Measurements from ENCODE around the gene ITFG2. TPM values are rescaled to one million over a fixed set of nuclear protein-coding genes. Genes with fewer than 3 reads are reported as not detected.

ITFG2 gene
- total and polyA plus RNA-seq, 7 experiments from 2014 or later: 50.4 to 156 (median 76.3) TPM

DNA sequence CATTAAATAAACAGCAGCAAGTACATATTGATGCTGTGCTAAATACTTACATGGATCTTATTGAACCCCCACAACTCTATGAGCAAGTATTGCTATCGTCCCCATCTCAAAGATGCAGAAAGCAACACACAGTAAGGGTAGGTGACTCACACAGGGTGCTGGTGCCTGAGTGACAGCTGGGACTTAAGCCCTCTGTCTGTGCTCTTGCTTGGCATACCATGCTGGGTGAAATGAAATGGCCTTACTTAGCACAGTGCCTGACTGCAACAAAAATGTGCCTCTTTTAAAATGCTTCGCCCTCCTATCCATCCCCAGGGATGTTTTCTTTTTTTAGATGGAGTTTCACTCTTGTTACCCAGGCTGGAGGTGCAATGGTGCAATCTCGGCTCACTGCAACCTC, 43.6 kb downstream of the ITFG2 start:
- peaks cover 0 to 5% (median 2%) of the 10 kb centered on the region in 7 donors for H3K4me1 Mint-ChIP-seq
- Histone ChIP-seq H3K9me3 (ENCODE audit: control insufficient read depth in 2 of 3, low read length in 3 of 3) (no peaks in the 10 kb centered on the region), H3K36me3 (ENCODE audit: control insufficient read depth in 2 of 3, insufficient read depth in 3 of 3, low read length in 3 of 3) (peaks cover 0 to 31% (median 0%) of the 10 kb centered on the region in 3 experiments), H3K27me3 (ENCODE audit: control insufficient read depth in 2 of 2, insufficient read depth in 2 of 2, low read length in 2 of 2) (no peaks in the 10 kb centered on the region), H3K27ac (ENCODE audit: low read depth, low read length) (no peak overlapping the region), H3K4me1 (ENCODE audit: control insufficient read depth in 2 of 2, insufficient read depth in 2 of 2, low read length in 2 of 2) (no peaks in the 10 kb centered on the region), H3K4me3 (ENCODE audit: low read length) (no peak overlapping the region)
- H3K36me3 Mint-ChIP-seq: peaks cover 0 to 21% (median 8%) of the 10 kb centered on the region in 5 donors
- H3K27ac Mint-ChIP-seq: peak overlapping the region in 3 of 9 donors; percentile 4 to 87 (median 41)
- POLR2A ChIA-PET: no interaction called here
- H3K4me3 Mint-ChIP-seq: no peak overlapping the region
- ATAC-seq: no peak
- H3K9me3 Mint-ChIP-seq: no peaks in the 10 kb centered on the region
- H3K27me3 Mint-ChIP-seq: no peaks in the 10 kb centered on the region
- DNase-seq: no peak
- CTCF ChIA-PET: no interaction called here
- intact Hi-C loops (cut with micrococcal nuclease): no loop called here

DNA sequence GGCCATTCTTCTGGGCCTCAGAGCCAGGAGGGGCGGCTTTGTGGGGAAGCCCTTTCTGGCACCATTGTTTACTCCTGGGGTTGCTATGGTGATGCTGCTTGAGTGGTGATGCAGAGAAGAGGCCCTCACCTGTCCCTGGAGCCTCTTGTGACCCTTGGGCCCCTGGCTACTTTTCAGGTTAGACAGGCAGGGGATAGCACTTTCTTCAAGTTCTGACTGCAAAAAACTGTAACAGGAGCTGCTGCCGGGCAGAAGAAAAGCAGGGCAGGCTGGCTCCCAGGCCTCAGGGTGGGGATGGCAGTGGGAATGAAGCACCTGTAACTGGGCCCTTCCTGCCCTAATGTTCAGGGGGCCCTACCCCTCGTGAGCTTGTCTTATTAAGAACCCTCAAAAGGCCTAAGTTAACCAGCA, 44.6 kb downstream of the ITFG2 start, which contains the start of gene TEX52:
Gene TEX52, minus strand, starts transcription at position 19 of the 411 bp plus-strand sequence. Its CDS starts 13 bp downstream, at position 6.
- Histone ChIP-seq H3K27ac (ENCODE audit: low read depth, low read length) (no peak within 1 kb of the TSS), H3K9me3 (ENCODE audit: control insufficient read depth in 2 of 3, low read length in 3 of 3) (no peaks in the 10 kb centered on the region), H3K4me1 (ENCODE audit: control insufficient read depth in 2 of 2, insufficient read depth in 2 of 2, low read length in 2 of 2) (no peaks in the 10 kb centered on the region), H3K27me3 (ENCODE audit: control insufficient read depth in 2 of 2, insufficient read depth in 2 of 2, low read length in 2 of 2) (no peaks in the 10 kb centered on the region), H3K4me3 (ENCODE audit: low read length) (no peak within 1 kb of the TSS), H3K36me3 (ENCODE audit: control insufficient read depth in 2 of 3, insufficient read depth in 3 of 3, low read length in 3 of 3) (peaks cover 0 to 31% (median 0%) of the 10 kb centered on the region in 3 experiments)
- H3K9me3 Mint-ChIP-seq: no peaks in the 10 kb centered on the region
- ChIA-PET CTCF (no interaction called here), POLR2A (no interaction called here)
- intact Hi-C loops (cut with micrococcal nuclease): no loop called here
- ATAC-seq (no peak), DNase-seq (no peak)
- H3K27ac Mint-ChIP-seq: peak within 1 kb of the TSS in 3 of 9 donors; percentile 4 to 87 (median 41)
- H3K36me3 Mint-ChIP-seq: peaks cover 0 to 21% (median 8%) of the 10 kb centered on the region in 5 donors
- H3K4me1 Mint-ChIP-seq: peaks cover 0 to 5% (median 2%) of the 10 kb centered on the region in 7 donors
- no peaks in the 10 kb centered on the region for H3K27me3 Mint-ChIP-seq
- no peak within 1 kb of the TSS for H3K4me3 Mint-ChIP-seq

DNA sequence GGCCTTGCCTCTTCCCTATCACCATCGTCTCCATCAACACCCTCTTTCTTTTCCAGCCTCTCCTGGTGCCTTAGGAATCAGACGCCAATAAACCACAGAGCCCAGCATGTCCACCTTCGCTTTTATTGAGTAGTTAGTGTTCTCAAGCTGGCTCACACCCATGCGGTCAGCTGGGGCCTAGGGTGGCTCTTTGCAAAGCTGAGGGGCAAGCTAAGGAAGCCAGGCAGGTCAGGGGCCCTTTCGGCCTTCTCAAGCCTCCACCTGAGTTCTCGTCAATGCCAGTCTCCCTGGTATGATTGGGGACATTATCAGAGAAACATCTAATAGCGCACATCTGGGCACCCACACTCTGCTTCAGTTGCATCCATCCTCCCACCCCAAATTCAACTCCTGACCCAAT, 45.1 kb downstream of the ITFG2 start:
- no peaks in the 10 kb centered on the region for H3K27me3 Mint-ChIP-seq
- no peak overlapping the region for H3K4me3 Mint-ChIP-seq
- CTCF ChIA-PET: no interaction called here
- H3K4me1 ChIP-seq (ENCODE audit: control insufficient read depth in 2 of 2, insufficient read depth in 2 of 2, low read length in 2 of 2): no peaks in the 10 kb centered on the region
- no peak overlapping the region for H3K27ac ChIP-seq (ENCODE audit: low read depth, low read length)
- peaks cover 0 to 21% (median 10%) of the 10 kb centered on the region in 5 donors for H3K36me3 Mint-ChIP-seq
- H3K27ac Mint-ChIP-seq: no peak overlapping the region
- H3K9me3 Mint-ChIP-seq: no peaks in the 10 kb centered on the region
- DNase-seq (no peak), ATAC-seq (no peak)
- no peak overlapping the region for H3K4me3 ChIP-seq (ENCODE audit: low read length)
- peaks cover 0 to 31% (median 0%) of the 10 kb centered on the region in 3 experiments for H3K36me3 ChIP-seq (ENCODE audit: control insufficient read depth in 2 of 3, insufficient read depth in 3 of 3, low read length in 3 of 3)
- POLR2A ChIA-PET: no interaction called here
- no peaks in the 10 kb centered on the region for H3K27me3 ChIP-seq (ENCODE audit: control insufficient read depth in 2 of 2, insufficient read depth in 2 of 2, low read length in 2 of 2)
- no peaks in the 10 kb centered on the region for H3K9me3 ChIP-seq (ENCODE audit: control insufficient read depth in 2 of 3, low read length in 3 of 3)
- peaks cover 0 to 5% (median 2%) of the 10 kb centered on the region in 7 donors for H3K4me1 Mint-ChIP-seq
- intact Hi-C loops (cut with micrococcal nuclease): no loop called here

DNA sequence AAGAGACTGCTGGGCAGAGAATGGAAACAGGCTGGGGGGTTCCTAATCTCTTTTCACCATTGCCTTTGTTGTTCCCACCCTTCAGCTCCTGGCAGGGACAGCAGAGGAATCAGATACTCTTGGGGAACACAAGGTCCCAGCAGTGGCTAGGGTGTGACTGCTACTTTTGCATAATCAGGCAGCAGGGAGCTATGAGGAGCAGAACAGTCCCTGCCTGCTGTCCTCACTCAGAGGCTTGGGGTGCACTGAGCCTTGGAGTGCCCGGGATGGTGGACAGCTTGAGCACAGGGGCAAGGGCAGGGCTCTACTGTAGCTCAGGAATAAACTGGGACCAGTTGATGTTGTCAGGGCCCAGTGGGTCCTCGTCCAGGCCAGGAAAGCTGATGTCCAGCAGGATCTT, 45.9 kb downstream of the ITFG2 start:
- Histone ChIP-seq H3K36me3 (ENCODE audit: control insufficient read depth in 2 of 3, insufficient read depth in 3 of 3, low read length in 3 of 3) (peaks cover 0 to 31% (median 0%) of the 10 kb centered on the region in 3 experiments), H3K27me3 (ENCODE audit: control insufficient read depth in 2 of 2, insufficient read depth in 2 of 2, low read length in 2 of 2) (no peaks in the 10 kb centered on the region), H3K4me1 (ENCODE audit: control insufficient read depth in 2 of 2, insufficient read depth in 2 of 2, low read length in 2 of 2) (no peaks in the 10 kb centered on the region), H3K9me3 (ENCODE audit: control insufficient read depth in 2 of 3, low read length in 3 of 3) (no peaks in the 10 kb centered on the region), H3K4me3 (ENCODE audit: low read length) (no peak overlapping the region), H3K27ac (ENCODE audit: low read depth, low read length) (no peak overlapping the region)
- ChIA-PET POLR2A (no interaction called here), CTCF (no interaction called here)
- ATAC-seq (no peak), DNase-seq (no peak)
- Mint-ChIP-seq H3K27ac (peak overlapping the region in 1 of 9 donors; percentile 45), H3K27me3 (no peaks in the 10 kb centered on the region), H3K4me3 (no peak overlapping the region), H3K4me1 (peaks cover 0 to 5% (median 2%) of the 10 kb centered on the region in 7 donors), H3K9me3 (no peaks in the 10 kb centered on the region), H3K36me3 (peaks cover 0 to 21% (median 10%) of the 10 kb centered on the region in 5 donors)
- intact Hi-C loops (cut with micrococcal nuclease): no loop called here

DNA sequence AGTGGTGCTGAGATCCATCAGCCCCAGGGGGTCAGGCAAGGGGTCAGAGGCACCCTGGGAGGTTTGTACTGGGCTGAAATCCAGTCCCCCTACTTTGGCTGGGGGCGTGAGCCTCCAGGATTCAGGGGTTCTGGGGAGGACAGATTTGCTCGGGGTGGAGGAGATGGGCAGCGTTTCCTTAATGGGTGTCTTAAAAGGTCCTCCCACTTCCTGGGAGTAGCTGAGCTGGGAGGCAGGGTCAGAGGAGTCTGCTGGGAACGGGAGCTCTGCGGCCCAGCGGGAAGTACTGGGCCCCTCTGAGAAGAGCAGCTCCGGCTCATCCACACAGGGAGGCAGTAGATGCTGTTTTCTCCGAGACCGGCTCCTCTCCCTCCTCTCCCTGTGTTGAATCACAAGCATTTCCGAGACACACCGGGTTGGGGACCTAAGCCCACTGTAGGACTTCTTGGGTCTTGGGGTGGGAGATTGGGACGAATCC, 46.5 kb downstream of the ITFG2 start:
- Histone ChIP-seq H3K27me3 (ENCODE audit: control insufficient read depth in 2 of 2, insufficient read depth in 2 of 2, low read length in 2 of 2) (no peaks in the 10 kb centered on the region), H3K27ac (ENCODE audit: low read depth, low read length) (no peak overlapping the region), H3K4me1 (ENCODE audit: control insufficient read depth in 2 of 2, insufficient read depth in 2 of 2, low read length in 2 of 2) (no peaks in the 10 kb centered on the region), H3K4me3 (ENCODE audit: low read length) (no peak overlapping the region), H3K9me3 (ENCODE audit: control insufficient read depth in 2 of 3, low read length in 3 of 3) (no peaks in the 10 kb centered on the region), H3K36me3 (ENCODE audit: control insufficient read depth in 2 of 3, insufficient read depth in 3 of 3, low read length in 3 of 3) (peaks cover 0 to 31% (median 0%) of the 10 kb centered on the region in 3 experiments)
- POLR2A ChIA-PET: no interaction called here
- no peak for DNase-seq
- no peaks in the 10 kb centered on the region for H3K27me3 Mint-ChIP-seq
- no peaks in the 10 kb centered on the region for H3K9me3 Mint-ChIP-seq
- H3K36me3 Mint-ChIP-seq: peaks cover 0 to 24% (median 9%) of the 10 kb centered on the region in 5 donors
- H3K4me3 Mint-ChIP-seq: no peak overlapping the region
- CTCF ChIA-PET: no interaction called here
- H3K4me1 Mint-ChIP-seq: peaks cover 0 to 5% (median 0%) of the 10 kb centered on the region in 7 donors
- no peak for ATAC-seq
- no peak overlapping the region for H3K27ac Mint-ChIP-seq
- intact Hi-C loops (cut with micrococcal nuclease): no loop called here

DNA sequence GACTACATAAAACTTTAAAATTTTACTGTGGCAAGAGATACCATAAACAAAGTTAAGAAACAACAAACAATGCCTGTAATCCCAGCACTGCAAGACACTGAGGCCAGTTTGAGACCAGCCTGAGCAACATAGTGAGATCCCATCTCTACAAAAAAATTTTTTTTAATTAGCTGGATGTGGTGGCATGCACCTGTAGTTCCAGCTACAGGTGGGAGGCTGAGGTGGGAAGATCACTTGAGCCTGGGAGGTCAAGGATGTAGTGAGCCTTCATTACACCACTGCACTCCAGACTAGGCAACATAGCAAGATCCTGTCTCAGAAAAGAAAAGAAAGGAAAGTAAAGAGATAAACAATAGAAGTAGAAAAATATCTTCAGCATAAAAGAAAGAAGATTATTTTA, 47.7 kb downstream of the ITFG2 start:
- H3K9me3 Mint-ChIP-seq: no peaks in the 10 kb centered on the region
- Histone ChIP-seq H3K9me3 (ENCODE audit: control insufficient read depth in 2 of 3, low read length in 3 of 3) (no peaks in the 10 kb centered on the region), H3K4me1 (ENCODE audit: control insufficient read depth in 2 of 2, insufficient read depth in 2 of 2, low read length in 2 of 2) (no peaks in the 10 kb centered on the region), H3K36me3 (ENCODE audit: control insufficient read depth in 2 of 3, insufficient read depth in 3 of 3, low read length in 3 of 3) (peaks cover 0 to 29% (median 0%) of the 10 kb centered on the region in 3 experiments), H3K27me3 (ENCODE audit: control insufficient read depth in 2 of 2, insufficient read depth in 2 of 2, low read length in 2 of 2) (no peaks in the 10 kb centered on the region), H3K27ac (ENCODE audit: low read depth, low read length) (no peak overlapping the region), H3K4me3 (ENCODE audit: low read length) (no peak overlapping the region)
- no peak for DNase-seq
- H3K27me3 Mint-ChIP-seq: no peaks in the 10 kb centered on the region
- no peak for ATAC-seq
- peaks cover 0 to 5% (median 0%) of the 10 kb centered on the region in 7 donors for H3K4me1 Mint-ChIP-seq
- no peak overlapping the region for H3K4me3 Mint-ChIP-seq
- H3K27ac Mint-ChIP-seq: peak overlapping the region in 2 of 9 donors; percentile 7 to 31
- ChIA-PET POLR2A (no interaction called here), CTCF (no interaction called here)
- H3K36me3 Mint-ChIP-seq: peaks cover 0 to 21% (median 12%) of the 10 kb centered on the region in 5 donors
- intact Hi-C loops (cut with micrococcal nuclease): no loop called here

DNA sequence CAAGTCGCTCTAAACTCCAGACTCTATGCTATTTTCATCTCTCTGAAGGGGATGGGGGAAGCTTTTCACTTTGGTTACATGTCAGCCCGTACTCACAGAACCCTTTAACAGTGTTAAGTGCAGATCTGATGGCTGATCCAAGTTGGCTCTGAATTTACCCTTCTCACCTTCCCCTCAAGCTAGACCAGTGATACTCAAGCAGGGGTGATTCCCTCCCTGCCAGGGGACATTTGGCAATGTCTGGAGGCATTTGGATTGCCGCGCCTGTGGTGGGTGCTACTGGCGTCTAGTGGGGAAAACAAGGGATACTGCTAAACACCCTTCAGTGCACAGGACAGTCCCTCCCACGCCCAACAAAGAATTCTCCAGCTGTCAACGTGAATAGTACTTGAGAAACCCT, 50.4 kb downstream of the ITFG2 start:
- Mint-ChIP-seq H3K9me3 (no peaks in the 10 kb centered on the region), H3K27me3 (no peaks in the 10 kb centered on the region), H3K4me1 (peaks cover 0 to 6% (median 0%) of the 10 kb centered on the region in 7 donors), H3K27ac (peak overlapping the region in 1 of 9 donors; percentile 43), H3K4me3 (no peak overlapping the region), H3K36me3 (peaks cover 0 to 26% (median 6%) of the 10 kb centered on the region in 5 donors)
- Histone ChIP-seq H3K27ac (ENCODE audit: low read depth, low read length) (no peak overlapping the region), H3K4me3 (ENCODE audit: low read length) (no peak overlapping the region), H3K9me3 (ENCODE audit: control insufficient read depth in 2 of 3, low read length in 3 of 3) (no peaks in the 10 kb centered on the region), H3K36me3 (ENCODE audit: control insufficient read depth in 2 of 3, insufficient read depth in 3 of 3, low read length in 3 of 3) (peaks cover 0 to 19% (median 0%) of the 10 kb centered on the region in 3 experiments), H3K4me1 (ENCODE audit: control insufficient read depth in 2 of 2, insufficient read depth in 2 of 2, low read length in 2 of 2) (no peaks in the 10 kb centered on the region), H3K27me3 (ENCODE audit: control insufficient read depth in 2 of 2, insufficient read depth in 2 of 2, low read length in 2 of 2) (no peaks in the 10 kb centered on the region)
- DNase-seq: no peak
- ChIA-PET POLR2A (no interaction called here), CTCF (no interaction called here)
- intact Hi-C loops (cut with micrococcal nuclease): no loop called here
- ATAC-seq: no peak
